ENCODE results near the gene IFNGR1.
"Not testable (repeated sequence)": the region's sequence is repeated elsewhere in the genome, so short reads cannot be mapped to it uniquely, and the experiment has no call there.

Gene IFNGR1

GRCh38 chr6:137235686-137236085 lies 16.5 kb upstream of the IFNGR1 start:
- no peak for DNase-seq

- DNase-seq, result no peak
These were observed 15.0 kb upstream of the IFNGR1 start for GRCh38 chr6:137233911-137234863.

- DNase-seq, result no peak
These were observed 12.7 kb upstream of the IFNGR1 start for GRCh38 chr6:137231895-137232294.

GRCh38 chr6:137230956-137231555 lies 11.9 kb upstream of the IFNGR1 start:
- DNase-seq, result no peak

DNA sequence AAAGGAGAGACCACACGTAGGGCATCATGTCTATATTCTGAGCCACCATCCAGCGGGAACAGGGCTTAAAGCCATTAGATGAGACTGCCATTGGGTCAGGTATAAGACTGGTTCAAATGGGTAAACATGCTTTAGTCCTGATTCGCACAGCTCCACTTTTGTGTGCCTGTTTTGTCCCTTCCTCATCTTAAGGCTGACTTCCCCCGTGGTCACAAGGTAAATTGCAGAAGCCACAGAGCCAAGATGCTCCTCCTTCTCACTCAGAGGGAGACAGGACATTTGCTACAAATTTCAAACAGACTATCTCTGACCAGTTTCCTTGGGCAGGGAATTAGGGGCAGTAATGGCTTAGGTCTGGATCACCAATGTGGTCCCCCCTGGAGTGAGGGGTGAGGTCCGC lies 11.4 kb upstream of the IFNGR1 start:
- no peak for DNase-seq

DNA sequence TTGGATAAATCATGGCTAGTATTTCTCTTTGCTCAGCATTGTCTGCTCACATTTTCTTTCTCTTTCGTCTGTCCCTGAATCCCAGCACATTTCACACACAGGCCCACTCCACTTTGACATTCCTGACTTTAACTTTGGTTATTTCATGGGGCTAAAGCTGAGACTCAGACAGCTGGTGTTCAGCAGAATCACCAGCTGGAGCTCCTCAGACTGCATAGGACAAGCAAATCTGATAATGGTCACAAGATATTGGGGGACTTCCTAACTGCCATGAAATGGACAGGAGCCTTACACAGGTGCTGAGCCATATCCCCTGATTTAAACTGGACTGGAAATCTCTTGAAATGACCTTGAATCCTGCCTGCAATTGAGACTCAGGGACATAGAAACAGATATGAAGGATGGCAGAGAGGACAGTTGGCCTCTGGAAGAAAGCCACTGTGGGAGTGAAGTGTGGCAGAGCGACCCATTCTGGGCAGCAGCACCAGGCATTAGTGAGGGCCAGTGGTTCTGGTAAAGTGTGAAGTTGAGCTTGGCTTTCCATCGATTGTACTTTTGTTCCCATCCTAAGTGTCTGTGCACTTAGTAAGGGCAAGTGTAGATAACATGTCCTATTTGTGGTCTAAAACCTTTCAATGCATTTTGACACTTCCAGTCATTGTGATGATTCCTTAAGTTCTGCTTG lies 10.0 kb upstream of the IFNGR1 start:
- DNase-seq, result no peak

GRCh38 chr6:137227871-137228302 lies 8.7 kb upstream of the IFNGR1 start:
- no peak for DNase-seq

DNA sequence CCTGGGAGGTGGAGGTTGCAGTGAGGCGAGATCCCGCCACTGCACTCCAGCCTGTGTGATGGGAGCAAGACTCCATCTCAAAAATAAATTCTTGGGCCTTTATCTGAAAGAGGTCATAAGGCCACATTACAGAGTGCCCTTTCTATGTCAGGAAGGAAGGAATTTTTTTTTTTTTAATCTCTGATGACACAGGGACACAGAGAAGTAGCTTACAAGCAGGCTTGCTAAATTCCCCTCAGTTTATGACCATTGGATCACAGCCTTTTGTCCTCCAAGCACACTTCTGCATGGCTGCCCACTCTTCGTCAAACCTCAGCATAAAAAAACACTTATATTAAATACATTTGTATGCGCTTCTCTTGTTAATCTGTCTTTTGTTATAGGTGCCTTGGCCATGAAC lies 7.5 kb upstream of the IFNGR1 start:
- no peak for DNase-seq

DNA sequence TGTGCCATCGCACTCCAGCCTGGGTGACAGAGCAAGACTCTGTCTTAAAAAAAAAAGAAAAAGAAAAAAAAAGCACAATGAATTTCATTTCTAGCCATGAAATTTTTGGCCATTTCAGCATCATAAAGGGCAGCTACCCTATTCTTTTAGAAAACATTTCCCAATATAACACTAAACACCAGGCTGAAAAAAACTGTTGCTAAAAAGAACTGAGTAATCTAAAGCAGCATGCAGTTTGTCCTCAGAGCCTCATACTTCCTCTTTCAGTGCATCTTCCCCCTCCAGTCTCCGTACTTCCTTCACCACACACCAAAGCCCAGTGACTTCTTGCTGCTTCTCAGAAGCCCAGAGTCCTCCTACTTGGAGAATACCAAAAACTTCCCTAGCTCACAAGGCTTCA lies 5.6 kb upstream of the IFNGR1 start:
- DNase-seq, result no peak

DNA sequence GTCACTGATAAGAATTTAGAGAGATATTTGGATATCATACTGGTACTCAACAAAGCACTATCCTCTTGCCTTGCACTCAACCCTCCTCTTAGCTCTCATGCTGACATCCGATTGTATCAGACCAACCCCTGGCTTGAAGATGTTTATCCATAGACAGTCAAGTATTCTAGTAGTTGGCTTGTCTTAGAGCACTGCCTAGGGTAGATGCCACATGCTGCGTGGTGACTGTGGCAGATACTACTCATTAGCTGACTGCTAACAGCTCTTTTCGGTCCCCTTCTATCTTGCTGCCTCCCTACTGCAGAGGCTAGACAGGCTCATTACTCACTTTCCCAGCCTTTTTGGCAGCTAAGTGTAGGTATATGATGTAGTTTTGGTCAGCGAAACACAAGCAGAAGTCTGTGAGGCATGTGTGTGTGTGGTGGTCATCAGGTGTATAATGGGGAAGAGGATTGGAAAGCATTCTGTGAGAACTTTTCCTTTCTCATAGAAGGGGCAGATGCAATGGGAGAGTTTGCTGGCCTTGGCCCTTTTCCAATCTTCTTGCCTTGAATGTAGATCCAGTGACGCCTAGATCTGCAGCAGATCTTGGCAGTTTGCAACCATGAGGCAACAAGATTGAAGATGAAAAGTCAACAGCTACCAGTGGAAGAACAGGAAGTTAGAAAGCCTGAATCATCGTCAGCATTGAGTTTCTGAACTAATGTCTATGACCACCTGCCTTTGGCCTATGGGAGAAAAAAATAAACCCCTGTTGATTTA lies 4.4 kb upstream of the IFNGR1 start:
- no peak for DNase-seq

- DNase-seq, result no peak
These were observed 3.2 kb upstream of the IFNGR1 start for GRCh38 chr6:137222381-137222780.

DNA sequence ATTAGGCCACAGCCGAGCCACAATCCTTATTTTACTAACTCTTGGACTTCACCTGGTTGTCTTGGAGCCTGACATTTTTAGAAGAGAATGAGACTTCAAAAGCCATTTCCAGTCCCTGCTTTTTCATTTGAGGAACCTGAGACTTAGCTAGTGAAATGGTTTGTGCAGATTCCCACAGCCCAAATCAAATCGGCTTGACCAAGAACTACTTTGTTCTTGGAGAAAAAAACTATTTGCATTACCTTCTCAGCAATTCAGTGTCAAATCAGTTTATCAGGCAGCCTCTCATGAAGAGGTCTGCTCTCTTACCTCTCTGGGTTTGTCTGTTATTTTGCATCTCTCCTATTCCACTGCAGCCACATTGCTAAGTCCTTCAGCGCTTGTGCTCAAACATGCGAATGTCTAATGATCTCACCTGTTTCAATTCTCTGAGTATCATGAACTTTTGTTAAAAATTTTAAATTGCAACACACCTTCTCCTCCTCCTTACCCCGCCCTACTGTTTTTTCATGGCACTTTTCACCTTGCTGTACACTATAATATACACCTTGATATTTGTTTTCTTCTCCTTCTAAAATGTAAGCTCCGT lies 573 bp upstream of the IFNGR1 start:
- no peak for DNase-seq

DNA sequence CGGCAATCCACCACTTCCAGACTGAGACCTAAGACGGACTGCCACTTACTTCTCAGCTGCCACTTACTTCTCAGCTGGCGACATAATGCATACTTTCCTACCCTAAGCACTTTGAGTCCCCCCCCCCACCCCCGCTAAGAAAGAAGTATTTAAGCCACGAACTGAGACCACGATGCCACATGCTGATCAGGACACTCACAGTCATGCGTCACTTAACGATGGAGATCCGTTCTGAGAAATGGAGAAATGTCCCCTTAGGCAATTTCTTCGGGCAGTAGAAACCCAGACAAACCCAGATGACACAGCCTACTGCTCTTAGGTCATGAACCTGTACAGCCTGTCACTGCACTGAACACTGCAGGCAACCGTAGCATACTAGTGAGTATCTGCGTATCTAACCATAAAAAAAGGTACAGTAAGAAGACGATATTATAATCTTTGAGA lies 690 bp downstream of the IFNGR1 start:
- DNase-seq, result no peak

- no peak for DNase-seq
These were observed 1.2 kb downstream of the IFNGR1 start for GRCh38 chr6:137217801-137218472.

DNA sequence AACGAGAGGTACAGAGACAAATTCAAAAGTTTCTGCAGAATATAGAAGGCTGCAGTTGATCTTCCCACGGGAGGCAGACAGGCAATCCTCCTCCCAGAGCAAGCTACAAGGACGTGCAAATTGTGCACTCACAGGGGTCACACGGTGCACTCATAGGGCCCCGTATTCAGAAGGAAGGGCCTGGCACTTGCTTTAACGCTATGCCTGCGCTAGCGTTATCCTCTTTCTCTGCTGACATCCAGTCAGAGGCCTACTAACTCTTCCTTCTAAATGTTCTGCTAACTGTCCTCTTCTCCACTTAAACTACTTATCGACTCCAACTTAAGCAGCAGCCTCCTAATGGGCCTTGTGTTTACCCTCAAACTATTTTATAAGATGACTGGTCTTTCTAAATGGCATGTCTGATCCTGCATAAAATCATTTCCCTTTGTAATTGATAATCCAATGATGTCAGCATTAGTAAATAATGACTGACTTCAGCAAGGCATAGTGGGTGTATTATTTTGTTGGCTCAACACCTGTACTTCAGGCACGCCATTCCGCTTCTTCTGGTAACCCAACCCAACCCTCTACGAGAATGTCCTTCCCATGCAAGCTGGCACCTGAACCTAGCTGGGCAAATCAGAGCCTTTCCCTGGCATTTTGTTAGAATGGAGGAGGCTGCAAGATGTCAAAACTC lies 2.2 kb downstream of the IFNGR1 start:
- DNase-seq, result no peak

DNA sequence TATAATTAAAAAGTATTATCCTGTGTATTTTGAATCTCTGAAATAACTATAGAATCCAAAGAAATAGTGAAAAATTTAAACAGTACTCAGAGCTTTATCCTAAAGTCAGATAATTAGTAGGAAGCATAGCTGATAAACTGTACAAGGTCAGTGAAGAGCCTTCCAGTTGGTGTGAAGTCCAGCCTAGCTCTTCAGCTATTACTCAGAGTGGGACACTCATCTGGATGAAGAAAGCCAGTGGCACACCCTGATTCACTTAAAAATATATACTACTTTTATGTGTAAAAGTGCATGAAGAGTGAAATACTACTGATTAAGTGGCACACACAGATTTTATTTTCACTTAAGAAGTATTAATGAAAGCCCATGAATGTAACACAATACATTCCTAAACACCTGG lies 3.1 kb downstream of the IFNGR1 start:
- no peak for DNase-seq

DNA sequence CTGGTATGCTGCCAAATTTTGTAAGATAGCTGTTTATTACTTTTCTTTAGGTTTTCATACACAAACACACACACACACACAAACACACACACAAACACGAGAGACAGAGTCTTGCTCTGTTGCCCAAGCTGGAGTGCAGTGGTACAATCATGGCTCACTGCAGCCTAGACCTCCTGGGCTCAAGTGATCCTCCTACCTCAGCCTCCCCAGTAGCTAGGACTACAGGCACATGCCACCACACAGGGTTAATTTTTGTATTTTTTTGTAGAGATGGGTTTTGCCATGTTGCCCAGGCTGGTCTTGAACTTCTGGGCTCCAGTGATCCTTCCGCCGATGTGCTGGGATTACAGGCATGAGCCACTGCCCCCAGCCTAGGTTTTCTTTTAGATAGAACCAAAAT lies 3.6 kb downstream of the IFNGR1 start:
- not testable (repeated sequence) for DNase-seq

DNA sequence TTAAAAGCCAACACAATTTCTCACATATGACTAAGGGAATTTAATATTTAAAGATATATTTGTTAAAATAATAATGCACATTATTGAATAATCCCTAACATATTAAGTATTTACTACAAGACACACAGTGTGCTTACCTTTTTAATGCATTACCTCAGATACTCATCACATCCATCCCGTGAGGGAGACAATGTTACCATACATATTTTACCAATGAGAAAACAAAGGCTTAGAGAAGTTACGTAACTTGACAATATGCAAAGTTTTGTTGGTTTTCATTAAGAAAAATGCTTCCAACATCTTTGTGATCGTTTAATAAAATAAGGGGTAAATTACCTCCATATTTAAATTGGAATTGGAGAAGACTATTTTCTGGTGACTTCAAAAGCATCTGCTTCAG lies 4.3 kb downstream of the IFNGR1 start:
- DNase-seq, result no peak

DNA sequence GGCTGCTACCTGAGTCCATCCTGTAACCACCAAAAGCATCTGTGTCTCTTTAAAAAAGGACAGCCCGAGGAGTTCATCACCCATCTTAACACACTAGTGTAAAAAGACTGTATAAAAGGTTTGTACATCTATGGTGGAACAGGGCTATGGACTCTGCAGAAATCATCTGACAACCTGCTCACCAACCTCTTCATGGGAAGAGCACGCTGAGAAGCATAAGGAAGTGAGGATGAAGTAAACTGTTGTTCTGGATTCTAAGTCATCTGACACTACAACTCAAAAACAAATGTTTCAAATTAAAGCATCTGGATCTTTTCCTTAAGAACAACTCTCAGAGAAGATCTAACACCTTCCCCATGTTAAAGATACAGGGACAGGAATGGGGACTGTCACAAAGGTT lies 5.4 kb downstream of the IFNGR1 start:
- no peak for DNase-seq

- no peak for DNase-seq
These were observed 5.8 kb downstream of the IFNGR1 start for GRCh38 chr6:137213331-137213740.

DNA sequence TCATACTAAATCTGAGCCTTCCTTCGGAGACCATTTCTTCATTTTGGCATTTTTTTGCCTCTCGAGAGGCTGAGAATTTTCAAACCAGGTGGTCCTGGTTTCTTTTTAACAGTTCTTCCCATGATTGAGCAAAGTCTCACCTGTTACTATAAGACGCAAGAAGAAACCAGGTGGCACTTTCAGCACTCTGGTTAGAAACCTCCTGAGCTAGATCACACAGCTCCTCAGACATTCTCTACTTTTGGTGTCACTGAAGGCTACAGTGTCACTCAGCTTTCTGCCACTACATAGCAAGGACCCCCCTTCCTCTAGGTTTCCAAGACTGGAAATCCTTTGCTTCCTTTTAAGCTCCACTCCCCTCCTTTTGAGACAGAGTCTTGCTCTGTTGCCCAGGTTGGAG lies 7.3 kb downstream of the IFNGR1 start:
- no peak for DNase-seq

All from NCI-H1092 (cell line).